TTC549 (cell line): ENCODE measurements around the gene KCNMA1.

Source experiments
- FAIRE-seq: peaks from 2 replicates; lab custom pipeline; 2012; peaks lifted over from hg19 to GRCh38; lab: Jason Lieb, UNC

KCNMA1 gene

DNA sequence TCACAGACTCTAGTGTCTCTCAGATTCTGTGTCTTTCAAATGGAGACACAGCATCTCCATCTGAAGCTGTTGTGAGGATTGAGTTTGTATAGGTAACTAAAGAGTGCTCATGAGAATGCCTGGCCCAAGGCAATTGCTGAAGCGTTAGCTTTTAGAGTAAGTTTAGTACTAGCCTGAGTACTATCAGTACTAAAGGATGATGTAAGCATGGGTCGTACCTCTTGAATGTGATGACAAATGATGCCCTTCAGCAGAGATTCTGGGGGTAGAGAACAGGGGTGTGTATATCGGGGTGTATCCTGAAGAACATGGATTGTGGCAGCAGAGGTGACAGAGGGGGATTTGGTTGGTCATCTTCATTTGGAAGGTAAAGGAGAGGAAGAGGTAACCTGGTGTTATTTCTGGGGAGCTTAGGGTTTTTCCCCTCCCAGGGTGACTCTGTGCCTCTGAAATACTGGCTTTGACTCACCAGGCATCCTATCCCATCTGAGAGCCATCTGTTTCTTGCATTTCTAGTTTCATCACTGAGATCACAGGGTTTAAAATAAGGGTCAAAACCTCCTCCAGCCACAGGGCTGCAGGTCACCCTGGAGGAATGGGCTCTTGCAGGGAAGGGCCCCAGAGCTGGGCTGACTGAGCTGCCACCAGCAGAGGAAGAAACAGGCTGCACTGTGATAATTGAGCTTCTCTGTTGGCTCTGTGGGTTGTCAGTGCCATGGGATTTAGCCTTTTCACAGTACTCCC, 756.0 kb downstream of the KCNMA1 start:
- FAIRE-seq, result no peak

DNA sequence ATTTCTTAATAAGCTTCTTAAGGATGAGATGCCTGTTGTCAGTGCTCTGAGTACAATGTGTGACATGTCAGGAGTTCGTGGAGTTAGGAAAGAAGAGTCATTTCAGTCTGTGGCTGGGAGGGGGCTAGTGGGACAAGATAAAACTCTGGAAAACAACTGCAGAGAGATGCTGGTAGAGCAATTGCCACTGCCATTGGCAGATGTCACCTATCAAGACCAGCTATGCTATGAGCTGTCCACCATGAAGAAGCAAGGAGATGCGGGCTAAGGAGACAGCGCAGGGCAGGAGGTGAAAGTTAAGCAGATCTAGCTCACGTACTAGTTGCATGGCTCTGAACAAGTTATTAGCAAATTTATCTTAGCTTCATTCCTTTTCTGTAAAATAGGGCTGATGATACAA, 756.7 kb downstream of the KCNMA1 start:
- no peak for FAIRE-seq

GRCh38 chr10:76879116-76879913, 758.3 kb downstream of the KCNMA1 start:
- no peak for FAIRE-seq

DNA sequence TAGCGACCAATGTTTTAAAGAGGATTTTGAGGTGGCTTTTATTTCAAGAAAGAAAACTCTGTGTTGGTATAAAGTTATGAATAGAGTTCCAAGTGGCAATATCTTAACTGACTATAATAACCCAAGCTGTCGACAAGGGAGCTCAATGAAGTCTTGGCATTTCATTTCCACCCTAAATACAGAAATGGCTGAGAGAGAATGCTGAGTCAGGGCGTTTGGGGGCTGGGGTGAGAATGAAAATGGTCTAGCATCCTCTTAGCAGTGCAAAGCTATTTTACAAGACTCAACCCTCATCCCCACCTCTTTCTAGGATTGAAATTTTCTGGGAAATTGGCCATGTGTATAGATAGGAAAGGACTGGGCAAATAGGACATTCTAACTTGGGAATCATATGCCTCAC, 759.1 kb downstream of the KCNMA1 start:
- no peak for FAIRE-seq

DNA sequence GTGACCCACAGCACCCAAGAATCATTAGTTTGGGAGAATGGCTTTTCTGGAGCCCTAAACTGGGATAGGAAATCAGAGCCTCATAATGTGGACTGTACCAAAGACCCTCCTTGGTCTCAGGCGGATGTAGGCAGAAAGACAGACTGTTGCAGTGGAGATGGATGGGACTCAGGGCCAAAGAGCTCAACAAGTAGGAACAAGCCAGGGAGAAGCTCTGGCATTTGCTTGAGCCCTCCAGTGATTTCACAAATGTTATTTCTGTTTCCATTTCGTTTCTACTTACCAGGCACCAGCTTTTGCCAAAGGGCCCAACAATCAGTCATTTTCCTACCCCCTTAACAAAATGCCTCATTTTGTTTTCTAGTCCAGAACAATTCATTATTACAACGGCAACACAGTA, 762.7 kb downstream of the KCNMA1 start:
- FAIRE-seq, result no peak

DNA sequence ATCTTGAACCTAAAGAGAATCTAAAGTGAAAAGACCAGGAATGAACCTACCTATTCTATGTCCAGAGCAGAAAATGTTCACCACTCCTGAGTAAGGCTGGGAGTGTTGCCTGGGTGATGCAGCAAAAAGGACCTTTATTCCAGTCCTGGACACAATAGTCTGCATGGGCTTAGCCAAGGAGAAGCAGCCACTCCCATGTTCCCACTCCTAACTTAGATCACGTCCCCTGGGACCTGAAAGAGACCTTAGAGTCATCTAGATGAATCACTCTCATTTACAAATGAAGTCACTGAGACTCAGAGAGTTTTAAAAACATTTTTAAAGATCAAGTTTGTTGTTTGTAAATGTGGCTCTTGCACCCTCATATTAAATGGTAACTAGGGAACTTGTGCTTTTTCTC, 763.4 kb downstream of the KCNMA1 start:
- no peak for FAIRE-seq

- no peak for FAIRE-seq
Measured at GRCh38 chr10:76871697-76872295, 765.8 kb downstream of the KCNMA1 start.

- no peak for FAIRE-seq
Measured at GRCh38 chr10:76869931-76870330, 767.7 kb downstream of the KCNMA1 start.

GRCh38 chr10:76868098-76868977, 769.3 kb downstream of the KCNMA1 start:
- FAIRE-seq, result no peak

GRCh38 chr10:76866841-76867586, 770.6 kb downstream of the KCNMA1 start:
- FAIRE-seq, result no peak

GRCh38 chr10:76864922-76865321, 772.7 kb downstream of the KCNMA1 start:
- no peak for FAIRE-seq

DNA sequence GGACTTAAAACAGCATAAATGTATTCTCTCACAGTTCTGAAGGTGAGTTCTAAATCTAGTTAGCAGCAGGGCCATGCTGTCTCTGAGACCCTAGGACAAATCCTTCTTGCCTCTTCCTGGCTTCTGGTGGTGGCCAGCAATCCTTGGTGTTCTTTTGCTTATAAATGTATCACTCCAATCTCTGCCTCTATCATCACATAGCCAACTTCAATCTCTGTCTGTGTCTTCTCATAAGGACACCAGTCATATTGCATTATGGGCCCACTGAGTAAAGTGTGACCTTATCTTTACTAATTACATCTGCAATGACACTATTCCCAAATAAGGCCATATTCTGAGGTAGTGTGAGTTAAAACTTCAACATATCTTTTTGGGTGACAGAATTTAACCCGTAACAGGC, 778.9 kb downstream of the KCNMA1 start:
- FAIRE-seq, result no peak

- no peak for FAIRE-seq
Measured at GRCh38 chr10:76840802-76841201, 796.8 kb downstream of the KCNMA1 start.

GRCh38 chr10:76839276-76839675, 798.3 kb downstream of the KCNMA1 start:
- FAIRE-seq, result no peak

DNA sequence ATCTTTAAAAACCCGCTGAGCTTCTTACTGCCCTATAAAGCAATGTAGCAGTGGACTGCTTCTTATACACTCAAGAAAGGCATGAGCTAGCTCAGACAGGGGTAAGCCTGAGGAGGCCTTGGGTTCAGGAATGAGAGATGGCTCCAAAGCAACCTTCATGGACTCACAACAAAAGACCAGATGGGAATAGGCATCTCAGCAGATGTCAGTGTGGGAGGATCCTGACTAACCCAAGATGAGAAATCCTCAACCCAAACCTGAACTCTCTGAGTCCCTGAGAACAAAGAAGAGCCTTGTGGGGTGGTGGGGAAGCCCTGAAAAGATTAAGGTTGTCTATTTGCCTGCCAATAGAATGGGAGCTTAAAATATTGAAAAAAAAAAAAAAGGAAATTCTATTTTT, 807.4 kb downstream of the KCNMA1 start:
- FAIRE-seq, result no peak

DNA sequence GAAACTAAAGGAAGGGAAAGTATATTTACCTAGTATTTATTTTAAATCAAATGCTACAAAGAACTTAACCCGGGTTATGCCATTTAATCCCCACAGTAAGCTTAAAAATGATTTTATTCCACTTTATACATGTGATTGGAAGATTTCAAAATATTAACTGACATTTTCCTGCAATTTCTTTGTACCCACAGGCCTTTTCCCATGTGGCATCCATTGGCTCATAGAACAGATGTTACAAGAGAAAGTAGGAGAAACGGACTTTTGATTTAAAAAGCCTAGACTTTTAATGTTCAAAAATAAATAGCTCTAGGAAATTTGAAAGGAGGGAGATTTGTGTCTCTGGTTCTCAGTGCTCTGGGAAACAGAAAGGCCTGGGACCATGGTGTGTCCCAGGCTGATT, 807.9 kb downstream of the KCNMA1 start:
- FAIRE-seq, result no peak
